Activated CD4-positive, alpha-beta T cell treated with anti-CD3 and anti-CD28 coated beads for 36 hours (primary cell): ENCODE results near the gene CLIC4. TPM values are rescaled to one million over a fixed set of nuclear protein-coding genes. Genes with fewer than 3 reads are reported as not detected.
"Not testable (repeated sequence)": the region's sequence is repeated elsewhere in the genome, so short reads cannot be mapped to it uniquely, and the experiment has no call there.

Source experiments
- ATAC-seq: fragments of 200-7000 bp; cut with Tn5 transposase; one replicate; pipeline ENCODE4 v1.10.0; 2021; ENCODE audit warnings: mild to moderate bottlenecking, moderate library complexity
- CTCF ChIA-PET: fragments of 350-600 bp; sonication (Branson Sonifier 250); formaldehyde crosslinking; loops from one replicate; lab custom pipeline; 2021; ENCODE audit warnings: antibody characterized with exemption; lab: Charles Lee
- POLR2A ChIA-PET: fragments of 350-600 bp; sonication (Branson Sonifier 250); formaldehyde crosslinking; loops from one replicate; lab custom pipeline; 2021; ENCODE audit warnings: antibody characterized with exemption, inconsistent platforms; lab: Charles Lee
- DNase-seq: peaks from one replicate; pipeline ENCODE4 v3.0.0-alpha.2; 2020
- H3K27ac Mint-ChIP-seq: one replicate; pipeline ENCODE4 v1.8.0; 2021; ENCODE audit warnings: mixed read lengths
- H3K27me3 Mint-ChIP-seq: one replicate; pipeline ENCODE4 v1.8.0; 2021; ENCODE audit warnings: mixed read lengths
- H3K36me3 Mint-ChIP-seq: one replicate; pipeline ENCODE4 v1.8.0; 2021; ENCODE audit warnings: low read depth, mixed read lengths
- H3K4me1 Mint-ChIP-seq: one replicate; pipeline ENCODE4 v1.8.0; 2021; ENCODE audit warnings: mixed read lengths
- H3K4me3 Mint-ChIP-seq: one replicate; pipeline ENCODE4 v1.8.0; 2021; ENCODE audit warnings: mild to moderate bottlenecking, moderate library complexity, mixed read lengths
- H3K9me3 Mint-ChIP-seq: one replicate; pipeline ENCODE4 v1.8.0; 2021; ENCODE audit warnings: low read depth, mixed read lengths
- intact Hi-C, 2 experiments: fragments of 100-400 bp; cut with DNase I in 1 of 2; cut with micrococcal nuclease in 1 of 2; formaldehyde crosslinking; loops; one replicate each; pipeline versions ENCODE4 v1.14.2 to v1.15.1; 2022 to 2024; cut with DNase I, micrococcal nuclease
- total RNA-seq, 2 experiments: library from RNA; stranded (reverse); gene quantifications; one replicate each; pipeline ENCODE4 v1.2.3, GENCODE V29; 2021

CLIC4 gene
- total RNA-seq, 2 experiments from 2014 or later, result 29.8 to 33.1 TPM

DNA sequence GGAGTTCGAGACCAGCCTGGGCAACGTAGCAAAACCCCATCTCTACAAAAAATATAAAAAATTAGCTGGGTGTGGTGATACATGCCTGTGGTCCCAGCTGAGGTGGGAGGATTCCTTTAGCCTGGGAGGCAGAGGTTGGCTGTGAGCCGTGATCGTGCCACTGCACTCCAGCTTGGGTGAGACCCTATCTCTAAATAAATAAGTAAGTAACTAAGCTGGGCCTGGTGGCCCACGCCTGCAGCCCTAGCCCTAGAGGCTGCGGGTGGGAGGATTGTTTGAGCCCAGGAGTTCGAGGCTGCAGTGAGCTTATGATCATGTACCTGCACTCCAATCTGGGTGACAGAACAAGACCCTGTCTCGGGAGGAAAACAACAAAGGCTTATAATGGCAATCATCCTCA, 4.6 kb downstream of the CLIC4 start:
- ATAC-seq, result no peak
- Mint-ChIP-seq H3K4me3 (no peak overlapping the region), H3K9me3 (no peaks in the 10 kb centered on the region), H3K27ac (no peak overlapping the region), H3K4me1 (peaks cover 20% of the 10 kb centered on the region), H3K27me3 (no peaks in the 10 kb centered on the region), H3K36me3 (peaks cover 6% of the 10 kb centered on the region)
- ChIA-PET POLR2A (interaction anchor here (0.6 kb wide), 2 partner anchors 77 to 479 kb away, joined by 3 to 4 read pairs; no protein-coding TSS in a partner anchor), CTCF (interaction anchor here (0.7 to 1.1 kb wide), 3 partner anchors 15 to 85 kb away, joined by 3 to 4 read pairs (median 4); no protein-coding TSS in a partner anchor)
- intact Hi-C loops, result loop anchor here in 1 of 2 experiments (5.0 to 10.0 kb wide), 6 partner anchors 428 to 1945 kb away; partner anchors contain the start of genes ARID1A, IFNLR1, PAFAH2 and STMN1
- DNase-seq, result no peak

DNA sequence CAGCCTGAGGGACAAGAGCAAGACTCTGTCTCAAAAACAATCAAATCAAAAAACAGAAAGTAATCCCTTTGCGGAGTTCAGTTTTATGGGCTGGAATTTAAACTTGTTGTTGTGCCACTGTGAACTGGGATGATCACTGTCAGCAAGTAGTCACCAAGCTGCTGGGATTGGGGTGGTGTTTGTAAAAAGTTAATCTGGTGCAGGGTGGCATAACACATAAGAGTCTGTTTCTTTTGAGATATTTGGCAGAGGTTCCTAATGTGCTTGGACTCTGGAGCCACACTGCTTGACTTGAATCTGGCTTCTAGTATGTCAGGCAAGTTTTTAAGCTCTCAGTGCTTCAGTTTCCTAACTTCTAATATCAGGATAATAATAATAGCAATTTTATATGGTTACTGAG, 6.6 kb downstream of the CLIC4 start:
- H3K27ac Mint-ChIP-seq, result no peak overlapping the region

DNA sequence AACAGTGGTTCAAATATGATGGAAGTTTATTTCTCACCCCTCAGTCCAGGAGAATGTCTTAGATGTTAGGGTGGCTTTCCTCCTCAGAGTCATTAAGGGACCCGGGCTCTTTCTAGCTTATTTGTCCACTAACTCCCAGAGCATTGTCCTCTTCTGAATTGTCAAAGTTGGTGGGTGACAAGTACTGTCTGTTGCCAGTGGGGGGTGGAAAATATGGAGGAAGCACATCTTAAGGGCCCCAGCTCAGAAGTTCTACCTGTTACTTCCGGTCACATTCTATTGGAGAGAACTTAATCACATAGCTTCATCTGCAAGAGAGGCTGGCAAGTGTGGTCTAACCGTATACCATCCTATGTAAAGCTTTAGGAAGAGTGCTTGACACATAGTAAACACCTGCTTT, 7.1 kb downstream of the CLIC4 start:
- ChIA-PET POLR2A (no interaction called here), CTCF (interaction anchor here (0.6 to 0.7 kb wide), 2 partner anchors 41 to 165 kb away, joined by 3 read pairs; no protein-coding TSS in a partner anchor)
- Mint-ChIP-seq H3K27me3 (no peaks in the 10 kb centered on the region), H3K4me3 (no peak overlapping the region), H3K4me1 (peaks cover 15% of the 10 kb centered on the region), H3K27ac (no peak overlapping the region), H3K36me3 (peaks cover 2% of the 10 kb centered on the region), H3K9me3 (no peaks in the 10 kb centered on the region)
- DNase-seq (no peak), ATAC-seq (no peak)
- intact Hi-C loops, result no loop called here

More for the DNA sequence above, 6.6 kb downstream of the CLIC4 start:
- intact Hi-C loops, result no loop called here
- ATAC-seq (no peak), DNase-seq (no peak)
- H3K9me3 Mint-ChIP-seq, result no peaks in the 10 kb centered on the region
- H3K4me1 Mint-ChIP-seq, result peaks cover 17% of the 10 kb centered on the region
- H3K27me3 Mint-ChIP-seq, result no peaks in the 10 kb centered on the region
- H3K4me3 Mint-ChIP-seq, result no peak overlapping the region
- peaks cover 2% of the 10 kb centered on the region for H3K36me3 Mint-ChIP-seq
- ChIA-PET CTCF (interaction anchor here (0.6 to 0.7 kb wide), 2 partner anchors 165 to 399 kb away, joined by 3 to 4 read pairs; no protein-coding TSS in a partner anchor), POLR2A (no interaction called here)

DNA sequence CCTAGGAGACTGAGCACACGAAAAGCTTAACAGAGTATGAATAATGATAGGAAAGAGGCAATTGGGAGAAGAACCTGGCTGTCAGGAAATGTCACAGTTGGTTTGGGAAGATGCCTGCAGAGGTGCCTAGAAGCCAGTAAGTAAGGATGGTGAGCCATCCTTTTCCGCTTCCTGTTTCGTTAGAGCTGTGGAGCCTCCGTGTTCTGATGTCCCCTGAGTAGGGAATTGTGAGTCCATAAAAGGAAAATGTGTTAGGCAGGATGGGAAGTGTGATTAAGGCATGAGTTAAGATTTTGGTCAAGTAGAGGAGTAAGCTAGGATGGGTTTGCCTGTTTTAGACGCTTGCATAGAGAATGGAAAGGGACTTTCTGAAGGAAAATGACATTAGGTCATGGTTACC, 9.0 kb downstream of the CLIC4 start:
- H3K27ac Mint-ChIP-seq, result no peak overlapping the region
- ChIA-PET CTCF (interaction anchor here (0.7 kb wide), 1 partner anchor 682 kb away, joined by 3 read pairs; no protein-coding TSS in a partner anchor), POLR2A (no interaction called here)
- no peaks in the 10 kb centered on the region for H3K4me1 Mint-ChIP-seq
- H3K27me3 Mint-ChIP-seq, result no peaks in the 10 kb centered on the region
- no peak overlapping the region for H3K4me3 Mint-ChIP-seq
- H3K9me3 Mint-ChIP-seq, result no peaks in the 10 kb centered on the region
- intact Hi-C loops, result no loop called here
- no peaks in the 10 kb centered on the region for H3K36me3 Mint-ChIP-seq
- DNase-seq, result no peak
- no peak for ATAC-seq

DNA sequence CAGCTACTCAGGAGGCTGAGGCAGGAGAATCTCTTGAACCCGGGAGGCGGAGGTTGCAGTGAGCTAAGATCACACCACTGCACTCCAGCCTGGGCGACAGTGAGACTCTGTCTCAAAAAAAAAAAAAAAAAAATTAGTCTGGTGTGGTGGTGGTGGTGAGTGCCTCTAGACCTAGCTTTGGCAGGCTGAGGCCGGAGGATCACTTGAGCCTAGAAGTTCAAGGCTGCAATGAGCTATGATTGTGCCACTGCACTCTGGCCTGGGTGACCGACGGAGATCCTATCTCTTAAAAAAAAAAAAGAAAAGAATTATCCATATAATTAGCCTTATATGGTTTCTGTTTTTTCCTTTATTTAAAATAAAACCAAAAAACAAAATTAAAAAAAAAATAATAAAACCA, 10.1 kb downstream of the CLIC4 start:
- H3K9me3 Mint-ChIP-seq, intact Hi-C loops, ATAC-seq, H3K4me3 Mint-ChIP-seq, DNase-seq, H3K36me3 Mint-ChIP-seq, H3K27ac Mint-ChIP-seq, H3K27me3 Mint-ChIP-seq, POLR2A ChIA-PET, H3K4me1 Mint-ChIP-seq: not testable (repeated sequence)
- CTCF ChIA-PET, result interaction anchor here (0.6 kb wide), 1 partner anchor 24 kb away, joined by 4 read pairs; no protein-coding TSS in a partner anchor

DNA sequence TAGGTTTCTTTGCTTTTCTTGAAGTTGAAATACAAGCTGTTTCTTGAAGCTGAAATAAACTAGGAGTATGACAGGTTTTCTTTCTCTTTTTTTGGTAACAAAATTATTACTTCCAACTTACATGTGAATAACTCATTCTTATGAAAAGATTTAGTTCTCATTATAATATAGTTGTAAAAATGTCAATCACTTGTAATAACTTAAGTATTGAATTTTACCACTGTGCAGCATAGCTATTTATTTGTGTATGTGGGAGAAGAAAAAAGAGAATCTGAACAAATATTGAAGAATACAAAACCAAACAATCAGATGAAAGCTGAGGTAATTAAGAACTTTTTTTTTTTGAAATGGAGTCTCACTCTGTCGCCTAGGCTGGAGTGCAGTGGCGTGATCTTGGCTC, 11.1 kb downstream of the CLIC4 start:
- Mint-ChIP-seq H3K4me1 (no peaks in the 10 kb centered on the region), H3K27ac (no peak overlapping the region), H3K9me3 (no peaks in the 10 kb centered on the region), H3K4me3 (no peak overlapping the region), H3K36me3 (no peaks in the 10 kb centered on the region), H3K27me3 (no peaks in the 10 kb centered on the region)
- CTCF ChIA-PET, result interaction anchor here (1.2 kb wide), 1 partner anchor 79 kb away, joined by 3 read pairs; no protein-coding TSS in a partner anchor
- intact Hi-C loops, result no loop called here
- ATAC-seq, result no peak
- DNase-seq, result no peak
- POLR2A ChIA-PET, result interaction anchor here (0.6 to 0.7 kb wide), 3 partner anchors 68 to 294 kb away, joined by 3 to 4 read pairs (median 3); no protein-coding TSS in a partner anchor

DNA sequence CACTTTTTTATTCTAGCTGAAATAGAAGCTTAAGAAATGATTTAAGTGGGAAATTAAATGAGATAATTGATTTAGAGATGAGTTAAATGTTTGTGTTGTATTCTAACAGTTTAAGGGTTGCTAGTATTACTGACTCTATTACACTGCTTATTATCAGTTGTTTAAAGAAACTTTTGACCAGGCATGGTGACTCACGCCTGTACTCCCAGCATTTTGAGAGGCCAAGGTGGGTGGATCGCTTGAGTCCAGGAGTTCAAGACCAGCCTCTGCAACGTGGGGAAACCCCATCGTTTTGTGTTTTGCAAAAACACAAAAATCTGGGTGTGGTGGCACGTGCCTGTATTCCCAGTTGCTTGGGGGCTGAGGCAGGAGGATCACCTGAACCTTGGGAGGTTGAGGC, 14.2 kb downstream of the CLIC4 start:
- Mint-ChIP-seq H3K4me3 (no peak overlapping the region), H3K27ac (no peak overlapping the region), H3K9me3 (no peaks in the 10 kb centered on the region), H3K27me3 (no peaks in the 10 kb centered on the region), H3K4me1 (no peaks in the 10 kb centered on the region), H3K36me3 (no peaks in the 10 kb centered on the region)
- ChIA-PET POLR2A (no interaction called here), CTCF (no interaction called here)
- ATAC-seq (no peak), DNase-seq (no peak)
- intact Hi-C loops, result no loop called here

DNA sequence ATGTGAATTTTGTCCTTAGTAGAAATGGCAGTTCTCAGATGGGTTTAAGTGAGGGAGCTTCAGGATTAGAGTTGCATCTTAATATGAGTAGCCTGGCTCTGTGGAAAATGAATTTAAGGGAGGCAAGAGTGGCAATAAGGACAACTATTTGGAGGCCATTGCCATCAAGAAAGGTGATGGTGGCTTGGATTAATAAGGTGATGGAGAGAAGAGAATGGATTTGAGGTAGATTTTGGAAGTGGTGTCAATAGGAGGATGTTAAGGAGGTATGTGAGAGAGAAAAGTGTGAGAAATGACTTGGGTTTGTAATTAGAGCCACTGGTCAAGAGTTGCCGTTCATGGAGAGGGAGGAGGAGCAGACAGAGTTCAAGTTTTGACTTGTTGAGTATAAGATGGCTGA, 16.3 kb downstream of the CLIC4 start:
- no peak overlapping the region for H3K27ac Mint-ChIP-seq
- intact Hi-C loops, result loop anchor here in 1 of 2 experiments (5.0 kb wide), 1 partner anchor 46 kb away; no protein-coding TSS in a partner anchor
- no peak overlapping the region for H3K4me3 Mint-ChIP-seq
- no peaks in the 10 kb centered on the region for H3K27me3 Mint-ChIP-seq
- no peaks in the 10 kb centered on the region for H3K9me3 Mint-ChIP-seq
- DNase-seq, result no peak
- H3K36me3 Mint-ChIP-seq, result no peaks in the 10 kb centered on the region
- ChIA-PET CTCF (interaction anchor here (0.7 kb wide), 1 partner anchor 349 kb away, joined by 3 read pairs; no protein-coding TSS in a partner anchor), POLR2A (no interaction called here)
- no peaks in the 10 kb centered on the region for H3K4me1 Mint-ChIP-seq
- no peak for ATAC-seq

DNA sequence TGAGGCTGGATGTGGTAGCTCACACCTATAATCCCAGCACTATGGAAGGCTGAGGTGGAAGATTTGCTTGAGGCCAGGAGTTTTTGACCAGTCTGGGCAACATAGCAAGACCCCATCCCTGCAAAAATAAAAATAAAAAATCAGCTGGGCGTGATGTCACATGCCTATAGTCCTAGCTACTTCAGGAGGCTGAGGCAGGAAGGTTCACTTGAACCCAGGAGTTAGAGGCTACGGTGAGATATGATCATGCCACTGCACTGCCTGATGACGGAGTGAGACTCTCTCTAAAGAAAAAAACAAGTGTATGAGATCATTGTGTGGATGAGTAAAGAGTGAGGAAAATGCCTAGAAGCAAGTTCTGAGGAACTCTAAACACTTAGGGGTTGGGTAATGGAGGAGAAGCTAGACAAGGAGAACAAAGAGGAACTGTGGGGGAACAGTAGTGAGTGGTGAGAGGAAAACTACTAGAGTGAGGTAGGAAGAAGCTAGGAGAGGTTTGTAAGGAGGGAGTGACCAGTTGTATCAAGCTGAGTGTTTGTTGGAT, 17.0 kb downstream of the CLIC4 start:
- intact Hi-C loops, result loop anchor here in 1 of 2 experiments (5.0 kb wide), 1 partner anchor 45 kb away; no protein-coding TSS in a partner anchor
- ChIA-PET CTCF (interaction anchor here (1.1 kb wide), 1 partner anchor 9 kb away, joined by 3 read pairs; no protein-coding TSS in a partner anchor), POLR2A (no interaction called here)

DNA sequence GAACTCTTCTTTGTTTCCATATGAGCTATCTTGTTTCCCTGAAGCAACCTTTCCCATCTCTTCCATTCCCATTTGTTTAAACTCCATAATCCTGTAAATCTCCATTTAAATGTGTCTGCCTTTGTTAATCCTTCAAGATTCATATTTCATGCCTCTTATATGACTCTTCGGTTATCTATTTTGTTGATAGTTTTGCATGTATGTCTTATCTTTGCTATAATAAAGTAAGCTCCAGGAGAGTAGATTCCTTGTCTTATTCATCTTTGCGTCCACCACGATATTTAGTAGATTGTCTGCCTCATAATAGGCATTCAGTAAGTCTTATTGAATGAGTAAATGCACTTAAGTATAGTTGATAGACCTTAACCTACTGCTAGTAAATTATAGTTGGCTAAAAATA, 18.4 kb downstream of the CLIC4 start:
- intact Hi-C loops, result loop anchor here in 1 of 2 experiments (5.0 kb wide), 1 partner anchor 44 kb away; no protein-coding TSS in a partner anchor
- ChIA-PET CTCF (interaction anchor here (1.1 kb wide), 1 partner anchor 8 kb away, joined by 3 read pairs; no protein-coding TSS in a partner anchor), POLR2A (interaction anchor here (0.7 kb wide), 2 partner anchors 877 to 1702 kb away, joined by 3 read pairs; no protein-coding TSS in a partner anchor)
- DNase-seq, result no peak
- Mint-ChIP-seq H3K4me1 (no peaks in the 10 kb centered on the region), H3K9me3 (no peaks in the 10 kb centered on the region), H3K27ac (no peak overlapping the region), H3K4me3 (no peak overlapping the region), H3K27me3 (no peaks in the 10 kb centered on the region), H3K36me3 (no peaks in the 10 kb centered on the region)
- no peak for ATAC-seq

More for the DNA sequence above, 17.0 kb downstream of the CLIC4 start:
- Mint-ChIP-seq H3K27ac (no peak overlapping the region), H3K27me3 (no peaks in the 10 kb centered on the region), H3K9me3 (no peaks in the 10 kb centered on the region), H3K36me3 (no peaks in the 10 kb centered on the region), H3K4me1 (no peaks in the 10 kb centered on the region), H3K4me3 (no peak overlapping the region)
- ATAC-seq (no peak), DNase-seq (no peak)

DNA sequence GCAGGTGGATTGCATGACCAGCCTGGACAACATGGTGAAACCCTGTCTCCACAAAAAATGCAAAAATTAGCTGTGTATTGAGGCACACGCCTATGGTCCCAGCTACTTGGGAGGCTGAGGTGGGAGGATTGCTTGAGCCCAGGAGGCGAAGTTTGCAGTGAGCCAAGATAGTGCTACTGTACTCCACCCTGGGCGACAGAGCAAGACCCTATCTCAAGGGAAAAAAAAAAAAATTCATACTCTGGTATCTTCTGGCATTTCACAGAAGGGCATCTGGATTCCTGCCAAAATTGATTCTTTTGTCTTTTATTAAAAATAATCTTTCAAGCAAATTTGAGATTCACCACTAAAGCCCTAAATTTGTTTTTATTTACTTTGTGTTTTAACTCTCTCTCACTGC, 19.2 kb downstream of the CLIC4 start:
- no peaks in the 10 kb centered on the region for H3K36me3 Mint-ChIP-seq
- no peaks in the 10 kb centered on the region for H3K27me3 Mint-ChIP-seq
- no peak overlapping the region for H3K4me3 Mint-ChIP-seq
- POLR2A ChIA-PET, result no interaction called here
- DNase-seq, result no peak
- H3K27ac Mint-ChIP-seq, result no peak overlapping the region
- no peaks in the 10 kb centered on the region for H3K4me1 Mint-ChIP-seq
- ATAC-seq, result no peak
- no peaks in the 10 kb centered on the region for H3K9me3 Mint-ChIP-seq
- CTCF ChIA-PET, result interaction anchor here (0.6 kb wide), 1 partner anchor 15 kb away, joined by 4 read pairs; no protein-coding TSS in a partner anchor
- intact Hi-C loops, result loop anchor here in 1 of 2 experiments (5.0 kb wide), 1 partner anchor 43 kb away; no protein-coding TSS in a partner anchor
